Measurements from ENCODE around the gene PABPN1L. TPM values are rescaled to one million over a fixed set of nuclear protein-coding genes. Genes with fewer than 3 reads are reported as not detected.
A peak's percentile ranks its signal among the peaks of the same experiment; 100 is the strongest.

The PABPN1L gene
- total and polyA plus RNA-seq, 4 experiments from 2014 or later, result not detected

GRCh38 chr16:88884569-88885271 lies 18.3 kb upstream of the PABPN1L start:
- DNase-seq, result no peak
- H3K4me1 Mint-ChIP-seq, result peaks cover 2 to 6% (median 4%) of the 10 kb centered on the region in 4 donors
- no peaks in the 10 kb centered on the region for H3K27me3 Mint-ChIP-seq
- Histone ChIP-seq H3K9me3 (ENCODE audit: control insufficient read depth in 1 of 2, low read length in 2 of 2) (no peaks in the 10 kb centered on the region), H3K27me3 (ENCODE audit: insufficient read depth, low read length) (no peaks in the 10 kb centered on the region), H3K4me3 (ENCODE audit: low read length in 2 of 2) (no peak overlapping the region), H3K27ac (ENCODE audit: low read depth, low read length) (no peak overlapping the region), H3K4me1 (ENCODE audit: insufficient read depth, low read length) (no peaks in the 10 kb centered on the region), H3K36me3 (ENCODE audit: insufficient read depth, low read length) (no peaks in the 10 kb centered on the region)
- no peaks in the 10 kb centered on the region for H3K36me3 Mint-ChIP-seq
- intact Hi-C loops (cut with micrococcal nuclease), result no loop called here
- CTCF ChIA-PET (ENCODE audit: partially characterized antibody), result no interaction called here
- POLR2A ChIA-PET (ENCODE audit: partially characterized antibody), result no interaction called here
- H3K27ac Mint-ChIP-seq, result no peak overlapping the region
- H3K4me3 Mint-ChIP-seq, result no peak overlapping the region
- peaks cover 0 to 1% (median 0%) of the 10 kb centered on the region in 8 donors for H3K9me3 Mint-ChIP-seq

GRCh38 chr16:88883946-88884345 lies 17.5 kb upstream of the PABPN1L start:
- Mint-ChIP-seq H3K4me1 (peaks cover 2 to 6% (median 4%) of the 10 kb centered on the region in 4 donors), H3K36me3 (no peaks in the 10 kb centered on the region), H3K27me3 (no peaks in the 10 kb centered on the region), H3K27ac (no peak overlapping the region), H3K4me3 (no peak overlapping the region), H3K9me3 (peaks cover 0 to 1% (median 0%) of the 10 kb centered on the region in 8 donors)
- no peak for DNase-seq
- ChIA-PET CTCF (ENCODE audit: partially characterized antibody) (no interaction called here), POLR2A (ENCODE audit: partially characterized antibody) (no interaction called here)
- Histone ChIP-seq H3K27me3 (ENCODE audit: insufficient read depth, low read length) (no peaks in the 10 kb centered on the region), H3K4me3 (ENCODE audit: low read length in 2 of 2) (no peak overlapping the region), H3K9me3 (ENCODE audit: control insufficient read depth in 1 of 2, low read length in 2 of 2) (no peaks in the 10 kb centered on the region), H3K27ac (ENCODE audit: low read depth, low read length) (no peak overlapping the region), H3K4me1 (ENCODE audit: insufficient read depth, low read length) (no peaks in the 10 kb centered on the region), H3K36me3 (ENCODE audit: insufficient read depth, low read length) (no peaks in the 10 kb centered on the region)
- intact Hi-C loops (cut with micrococcal nuclease), result no loop called here

- Mint-ChIP-seq H3K4me3 (no peak overlapping the region), H3K4me1 (peaks cover 2 to 6% (median 4%) of the 10 kb centered on the region in 4 donors), H3K27ac (no peak overlapping the region), H3K27me3 (no peaks in the 10 kb centered on the region), H3K9me3 (peaks cover 0 to 1% (median 0%) of the 10 kb centered on the region in 8 donors), H3K36me3 (no peaks in the 10 kb centered on the region)
- CTCF ChIA-PET (ENCODE audit: partially characterized antibody), result no interaction called here
- intact Hi-C loops (cut with micrococcal nuclease), result no loop called here
- Histone ChIP-seq H3K27me3 (ENCODE audit: insufficient read depth, low read length) (no peaks in the 10 kb centered on the region), H3K9me3 (ENCODE audit: control insufficient read depth in 1 of 2, low read length in 2 of 2) (no peaks in the 10 kb centered on the region), H3K4me3 (ENCODE audit: low read length in 2 of 2) (no peak overlapping the region), H3K36me3 (ENCODE audit: insufficient read depth, low read length) (no peaks in the 10 kb centered on the region), H3K27ac (ENCODE audit: low read depth, low read length) (no peak overlapping the region), H3K4me1 (ENCODE audit: insufficient read depth, low read length) (no peaks in the 10 kb centered on the region)
- POLR2A ChIA-PET (ENCODE audit: partially characterized antibody), result no interaction called here
- DNase-seq, result no peak
These were observed 16.8 kb upstream of the PABPN1L start for GRCh38 chr16:88883117-88883895.

- no peak overlapping the region for H3K27ac ChIP-seq (ENCODE audit: low read depth, low read length)
- H3K4me1 Mint-ChIP-seq, result peaks cover 2 to 6% (median 4%) of the 10 kb centered on the region in 4 donors
These were observed 16.0 kb upstream of the PABPN1L start for GRCh38 chr16:88882358-88883030.

GRCh38 chr16:88881675-88882357 lies 15.4 kb upstream of the PABPN1L start:
- no peaks in the 10 kb centered on the region for H3K4me1 ChIP-seq (ENCODE audit: insufficient read depth, low read length)
- H3K36me3 ChIP-seq (ENCODE audit: insufficient read depth, low read length), result no peaks in the 10 kb centered on the region
- Mint-ChIP-seq H3K4me3 (peak overlapping the region in 1 of 8 donors; percentile 61), H3K4me1 (peaks cover 2 to 6% (median 4%) of the 10 kb centered on the region in 4 donors), H3K27me3 (no peaks in the 10 kb centered on the region), H3K9me3 (peaks cover 0 to 1% (median 0%) of the 10 kb centered on the region in 8 donors), H3K36me3 (no peaks in the 10 kb centered on the region), H3K27ac (no peak overlapping the region)
- H3K27ac ChIP-seq (ENCODE audit: low read depth, low read length), result no peak overlapping the region
- intact Hi-C loops (cut with micrococcal nuclease), result no loop called here
- H3K4me3 ChIP-seq (ENCODE audit: low read length in 2 of 2), result no peak overlapping the region
- no peaks in the 10 kb centered on the region for H3K9me3 ChIP-seq (ENCODE audit: control insufficient read depth in 1 of 2, low read length in 2 of 2)
- ChIA-PET CTCF (ENCODE audit: partially characterized antibody) (no interaction called here), POLR2A (ENCODE audit: partially characterized antibody) (no interaction called here)
- no peaks in the 10 kb centered on the region for H3K27me3 ChIP-seq (ENCODE audit: insufficient read depth, low read length)
- no peak for DNase-seq

More at GRCh38 chr16:88882358-88883030, 16.0 kb upstream of the PABPN1L start:
- Histone ChIP-seq H3K4me1 (ENCODE audit: insufficient read depth, low read length) (no peaks in the 10 kb centered on the region), H3K27me3 (ENCODE audit: insufficient read depth, low read length) (no peaks in the 10 kb centered on the region), H3K36me3 (ENCODE audit: insufficient read depth, low read length) (no peaks in the 10 kb centered on the region), H3K9me3 (ENCODE audit: control insufficient read depth in 1 of 2, low read length in 2 of 2) (no peaks in the 10 kb centered on the region), H3K4me3 (ENCODE audit: low read length in 2 of 2) (no peak overlapping the region)
- Mint-ChIP-seq H3K9me3 (peaks cover 0 to 1% (median 0%) of the 10 kb centered on the region in 8 donors), H3K27me3 (no peaks in the 10 kb centered on the region), H3K27ac (no peak overlapping the region), H3K36me3 (no peaks in the 10 kb centered on the region), H3K4me3 (peak overlapping the region in 1 of 8 donors; percentile 61)
- POLR2A ChIA-PET (ENCODE audit: partially characterized antibody), result no interaction called here
- DNase-seq, result peak in 1 of 5 donors; percentile 12
- intact Hi-C loops (cut with micrococcal nuclease), result no loop called here
- CTCF ChIA-PET (ENCODE audit: partially characterized antibody), result no interaction called here

GRCh38 chr16:88881007-88881615 lies 14.7 kb upstream of the PABPN1L start:
- intact Hi-C loops (cut with micrococcal nuclease), result no loop called here
- Mint-ChIP-seq H3K4me1 (peaks cover 2 to 6% (median 4%) of the 10 kb centered on the region in 4 donors), H3K36me3 (no peaks in the 10 kb centered on the region), H3K27me3 (no peaks in the 10 kb centered on the region), H3K4me3 (no peak overlapping the region), H3K27ac (no peak overlapping the region), H3K9me3 (peaks cover 0 to 1% (median 0%) of the 10 kb centered on the region in 8 donors)
- ChIA-PET POLR2A (ENCODE audit: partially characterized antibody) (no interaction called here), CTCF (ENCODE audit: partially characterized antibody) (no interaction called here)
- Histone ChIP-seq H3K27ac (ENCODE audit: low read depth, low read length) (no peak overlapping the region), H3K27me3 (ENCODE audit: insufficient read depth, low read length) (no peaks in the 10 kb centered on the region), H3K4me1 (ENCODE audit: insufficient read depth, low read length) (no peaks in the 10 kb centered on the region), H3K4me3 (ENCODE audit: low read length in 2 of 2) (no peak overlapping the region), H3K9me3 (ENCODE audit: control insufficient read depth in 1 of 2, low read length in 2 of 2) (no peaks in the 10 kb centered on the region), H3K36me3 (ENCODE audit: insufficient read depth, low read length) (no peaks in the 10 kb centered on the region)
- no peak for DNase-seq

All from CD4-positive, alpha-beta memory T cell (primary cell).